ENCODE data around the gene BACE2. TPM values are rescaled to one million over a fixed set of nuclear protein-coding genes. Genes with fewer than 3 reads are reported as not detected.

Gene BACE2
- total and polyA plus RNA-seq, 2 of the 4 experiments (the other 2 are of a cell fraction): 17.0 to 35.5 TPM

DNA sequence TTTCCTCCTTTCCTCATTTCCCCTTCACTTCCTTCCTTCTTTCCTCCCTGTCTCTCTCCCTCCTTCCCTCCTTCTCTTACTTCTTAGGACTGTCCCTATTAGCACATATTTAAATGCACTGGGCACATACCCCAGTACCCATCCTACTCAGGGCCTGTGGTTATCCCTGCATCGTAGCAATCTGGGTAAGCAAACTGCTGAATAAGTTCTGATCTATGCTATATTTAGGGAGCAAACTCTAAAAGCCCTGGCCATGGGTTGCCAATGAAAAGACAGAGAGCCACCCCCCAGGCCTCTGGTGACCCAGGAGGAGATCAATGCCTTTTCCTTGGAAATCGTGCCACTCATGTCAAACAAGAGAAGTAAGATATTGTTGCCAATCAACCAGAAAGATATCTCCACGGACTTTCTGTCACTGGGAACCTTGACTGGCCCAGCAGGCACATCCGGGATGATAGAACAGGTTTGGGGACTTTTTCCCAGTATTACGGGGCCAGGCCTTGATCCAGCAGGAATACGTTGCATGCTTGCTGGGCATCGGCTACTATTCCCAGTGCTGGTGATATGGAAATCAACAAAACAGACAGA lies 154.0 kb downstream of the BACE2 start:
- no peak overlapping the region for H3K18ac ChIP-seq (ENCODE audit: low read depth, low read length)
- H3K27ac ChIP-seq (ENCODE audit: insufficient read depth, low read length): no peak overlapping the region
- in situ Hi-C loops (cut with MboI; ENCODE audit: low sequenced_read_pairs) (no loop called here), dilution Hi-C loops (cut with HindIII; ENCODE audit: low sequenced_read_pairs, unreplicated experiment) (no loop called here), intact Hi-C loops (cut with micrococcal nuclease) (no loop called here)
- no peak overlapping the region for H2BK120ac ChIP-seq (ENCODE audit: low read depth, low read length)
- H3K9ac ChIP-seq (ENCODE audit: low read depth, low read length): no peak overlapping the region
- ChIA-PET CTCF (no interaction called here), POLR2A (ENCODE audit: unreplicated experiment) (no interaction called here)
- H4K20me1 ChIP-seq (ENCODE audit: insufficient read depth, low read length): no peaks in the 10 kb centered on the region
- H2AK5ac ChIP-seq (ENCODE audit: low read depth, low read length): no peak overlapping the region
- H4K8ac ChIP-seq (ENCODE audit: low read depth in 2 of 2, low read length in 2 of 2): no peak overlapping the region
- 80% methylated on average over 1 of the region's 7 CpGs; no CpG with 5 or more reads in 1 of the 2 experiments for WGBS, 2 experiments (ENCODE audit: extremely low coverage in 2 of 2, insufficient read length in 1 of 2)
- no peaks in the 10 kb centered on the region for H3K79me1 ChIP-seq (ENCODE audit: low read depth in 1 of 2, low read length in 2 of 2)
- H2BK5ac ChIP-seq (ENCODE audit: low read depth, low read length, poor library complexity, severe bottlenecking): no peak overlapping the region
- no peak overlapping the region for H2AK9ac ChIP-seq (replicated peaks; ENCODE audit: low read depth, low read length, poor library complexity)
- H2AFZ ChIP-seq (replicated peaks; ENCODE audit: low read length, poor library complexity): no peak overlapping the region
- BruUV-seq (replicated peaks): no TSS peak
- no peaks in the 10 kb centered on the region for H3K4me1 ChIP-seq (ENCODE audit: control insufficient read depth, insufficient read depth, low read length)
- peaks cover 27% of the 10 kb centered on the region for H3K27me3 ChIP-seq (ENCODE audit: control insufficient read depth, insufficient read depth, low read length)
- no peak overlapping the region for H2BK15ac ChIP-seq (ENCODE audit: low read depth, low read length)
- H3K23ac ChIP-seq (ENCODE audit: low read depth, low read length): no peak overlapping the region
- no peak overlapping the region for H3K56ac ChIP-seq (ENCODE audit: extremely low read depth, insufficient read depth, low read length)
- no peak overlapping the region for H4K91ac ChIP-seq (ENCODE audit: insufficient read depth, low read depth, low read length)
- H3K4ac ChIP-seq (ENCODE audit: low read depth, low read length): no peak overlapping the region
- no peak overlapping the region for H4K5ac ChIP-seq (ENCODE audit: low read depth, low read length)
- no peaks in the 10 kb centered on the region for H3K36me3 ChIP-seq (ENCODE audit: control insufficient read depth, insufficient read depth, low read length)
- H3K4me2 ChIP-seq (ENCODE audit: low read depth, low read length): no peak overlapping the region
- H3K4me3 ChIP-seq (ENCODE audit: insufficient read depth, low read depth, low read length): no peak overlapping the region
- no peaks in the 10 kb centered on the region for H3K9me1 ChIP-seq (ENCODE audit: insufficient read depth, low read length)
- H3K9me3 ChIP-seq (ENCODE audit: control insufficient read depth, insufficient read depth, low read length): no peaks in the 10 kb centered on the region
- ATAC-seq (ENCODE audit: low read depth) (no peak), DNase-seq (no peak)
- no peak overlapping the region for H2BK20ac ChIP-seq (ENCODE audit: low read depth, low read length)
- no peak for TF ChIP-seq NFE2L2 (IDR thresholded peaks at IDR 0.05; ENCODE audit: low read depth, low read length)
- no peak for TF ChIP-seq CEBPB (IDR thresholded peaks at IDR 0.05; ENCODE audit: low read depth, low read length)
- no peak for TF ChIP-seq SMC3 (IDR thresholded peaks at IDR 0.05; ENCODE audit: low read depth, low read length)
- no peak for TF ChIP-seq USF2 (IDR thresholded peaks at IDR 0.05; ENCODE audit: low read depth, low read length)
- no peak for TF ChIP-seq RFX5 (IDR thresholded peaks at IDR 0.05; ENCODE audit: low read depth, low read length)
- TF ChIP-seq CHD1 (IDR thresholded peaks at IDR 0.05; ENCODE audit: low read depth, low read length): no peak
- no peak for TF ChIP-seq BHLHE40 (IDR thresholded peaks at IDR 0.05; ENCODE audit: low read depth, low read length)
- TF ChIP-seq ELK1 (IDR thresholded peaks at IDR 0.05; ENCODE audit: borderline replicate concordance, low read depth, low read length): no peak
- TF ChIP-seq RCOR1 (IDR thresholded peaks at IDR 0.05; ENCODE audit: insufficient replicate concordance, low read length): no peak
- TF ChIP-seq, protein P1, sequence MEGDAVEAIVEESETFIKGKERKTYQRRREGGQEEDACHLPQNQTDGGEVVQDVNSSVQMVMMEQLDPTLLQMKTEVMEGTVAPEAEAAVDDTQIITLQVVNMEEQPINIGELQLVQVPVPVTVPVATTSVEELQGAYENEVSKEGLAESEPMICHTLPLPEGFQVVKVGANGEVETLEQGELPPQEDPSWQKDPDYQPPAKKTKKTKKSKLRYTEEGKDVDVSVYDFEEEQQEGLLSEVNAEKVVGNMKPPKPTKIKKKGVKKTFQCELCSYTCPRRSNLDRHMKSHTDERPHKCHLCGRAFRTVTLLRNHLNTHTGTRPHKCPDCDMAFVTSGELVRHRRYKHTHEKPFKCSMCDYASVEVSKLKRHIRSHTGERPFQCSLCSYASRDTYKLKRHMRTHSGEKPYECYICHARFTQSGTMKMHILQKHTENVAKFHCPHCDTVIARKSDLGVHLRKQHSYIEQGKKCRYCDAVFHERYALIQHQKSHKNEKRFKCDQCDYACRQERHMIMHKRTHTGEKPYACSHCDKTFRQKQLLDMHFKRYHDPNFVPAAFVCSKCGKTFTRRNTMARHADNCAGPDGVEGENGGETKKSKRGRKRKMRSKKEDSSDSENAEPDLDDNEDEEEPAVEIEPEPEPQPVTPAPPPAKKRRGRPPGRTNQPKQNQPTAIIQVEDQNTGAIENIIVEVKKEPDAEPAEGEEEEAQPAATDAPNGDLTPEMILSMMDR (conservative IDR thresholded peaks at IDR 0.05; ENCODE audit: low read depth, low read length): no peak
- no peak overlapping the region for H3K14ac ChIP-seq (replicated peaks; ENCODE audit: low read depth, low read length)

Measured in IMR-90 (cell line).